NB4 (cell line): ENCODE data around the gene MPG.
"Not testable (repeated sequence)": the region's sequence is repeated elsewhere in the genome, so short reads cannot be mapped to it uniquely, and the experiment has no call there.

Experiments
- DNase-seq: peaks from one replicate; pipeline ENCODE4 v3.0.0; 2010; ENCODE audit warnings: low read depth
- H3K4me3 ChIP-seq: one replicate; pipeline ENCODE4 v1.5.1; 2011; ENCODE audit warnings: mild to moderate bottlenecking, low read depth, low read length, moderate library complexity
- CTCF ChIP-seq: IDR thresholded peaks from one replicate; pipeline ENCODE4 v1.5.1; 2012; ENCODE audit warnings: low read depth, low read length
- MAX ChIP-seq: IDR thresholded peaks from 2 replicates; pipeline ENCODE4 v1.6.1; 2011; ENCODE audit warnings: low read depth, low read length
- MYC ChIP-seq: IDR thresholded peaks from 2 replicates; pipeline ENCODE4 v1.6.1; 2011; ENCODE audit warnings: low read depth, low read length
- POLR2A ChIP-seq: IDR thresholded peaks from 2 replicates; pipeline ENCODE4 v1.6.1; 2011; ENCODE audit warnings: mild to moderate bottlenecking; ENCODE audit not compliant: insufficient read length; ENCODE audit errors: extremely low read depth

Gene MPG

GRCh38 chr16:77807-78443, at the start of gene MPG:
Gene MPG, plus strand, starts transcription at chr16:78225. Its CDS starts 85 bp downstream, at chr16:78310.
- DNase-seq = peak; percentile 80
- no peak for TF ChIP-seq CTCF
- TF ChIP-seq MYC = peak; percentile 76
- TF ChIP-seq MAX = peak; percentile 80
- peak; percentile 60 for TF ChIP-seq POLR2A
- peak within 1 kb of the TSS; percentile 64 for H3K4me3 ChIP-seq

GRCh38 chr16:30627-31026, 47.4 kb upstream of the MPG start:
- not testable (repeated sequence) for H3K4me3 ChIP-seq, DNase-seq

- not testable (repeated sequence) for H3K4me3 ChIP-seq, DNase-seq
These were observed 44.7 kb upstream of the MPG start for GRCh38 chr16:33154-33876.

GRCh38 chr16:33877-34647, 44.0 kb upstream of the MPG start:
- DNase-seq = no peak
- H3K4me3 ChIP-seq = no peak overlapping the region
- TF ChIP-seq MYC (no peak), POLR2A (no peak), MAX (no peak), CTCF (no peak)

GRCh38 chr16:34648-34987, 43.4 kb upstream of the MPG start:
- peak; percentile 19 for DNase-seq
- H3K4me3 ChIP-seq = no peak overlapping the region
- TF ChIP-seq MYC (no peak), MAX (no peak), POLR2A (no peak), CTCF (no peak)

GRCh38 chr16:35011-35677, 42.9 kb upstream of the MPG start:
- TF ChIP-seq MYC (no peak), CTCF (no peak), POLR2A (no peak), MAX (no peak)
- DNase-seq = peak; percentile 73
- no peak overlapping the region for H3K4me3 ChIP-seq
